ENCODE measurements around the gene ASIC5.
"Not testable (repeated sequence)": the region's sequence is repeated elsewhere in the genome, so short reads cannot be mapped to it uniquely, and the experiment has no call there.

ASIC5 gene

GRCh38 chr4:155900381-155900780 lies 34.3 kb upstream of the ASIC5 start:
- Histone ChIP-seq H2AFZ (ENCODE audit: low read length, unreplicated experiment) (no peak overlapping the region), H3K4me3 (ENCODE audit: low read depth, low read length) (no peak overlapping the region), H3K79me2 (ENCODE audit: control insufficient read depth, insufficient read depth, low read length, unreplicated experiment) (no peaks in the 10 kb centered on the region), H3K4me1 (ENCODE audit: control insufficient read depth, insufficient read depth, low read length, unreplicated experiment) (peaks cover 14% of the 10 kb centered on the region), H3K27me3 (ENCODE audit: insufficient read depth, low read length) (no peaks in the 10 kb centered on the region; the same call in 1 of the 2 replicates), H3K27ac (ENCODE audit: low read depth, low read length) (peak overlapping the region; percentile 42), H3K36me3 (ENCODE audit: insufficient read depth, low read length) (no peaks in the 10 kb centered on the region)

- H3K36me3 ChIP-seq (ENCODE audit: insufficient read depth, low read length): no peaks in the 10 kb centered on the region
- no peaks in the 10 kb centered on the region for H3K79me2 ChIP-seq (ENCODE audit: control insufficient read depth, insufficient read depth, low read length, unreplicated experiment)
- H3K4me1 ChIP-seq (ENCODE audit: control insufficient read depth, insufficient read depth, low read length, unreplicated experiment): peaks cover 14% of the 10 kb centered on the region
- H3K27me3 ChIP-seq (ENCODE audit: insufficient read depth, low read length): no peaks in the 10 kb centered on the region; the same call in 1 of the 2 replicates
- H3K4me3 ChIP-seq (ENCODE audit: low read depth, low read length): no peak overlapping the region
- no peak overlapping the region for H2AFZ ChIP-seq (ENCODE audit: low read length, unreplicated experiment)
- H3K27ac ChIP-seq (ENCODE audit: low read depth, low read length): peak overlapping the region; percentile 42
Observed at GRCh38 chr4:155899891-155900290, 33.8 kb upstream of the ASIC5 start.

- H3K79me2 ChIP-seq (ENCODE audit: control insufficient read depth, insufficient read depth, low read length, unreplicated experiment); H3K27me3 ChIP-seq (ENCODE audit: insufficient read depth, low read length); H2AFZ ChIP-seq (ENCODE audit: low read length, unreplicated experiment); H3K4me3 ChIP-seq (ENCODE audit: low read depth, low read length); H3K27ac ChIP-seq (ENCODE audit: low read depth, low read length); H3K36me3 ChIP-seq (ENCODE audit: insufficient read depth, low read length): not testable (repeated sequence)
- peaks cover 14% of the 10 kb centered on the region for H3K4me1 ChIP-seq (ENCODE audit: control insufficient read depth, insufficient read depth, low read length, unreplicated experiment)
Observed at GRCh38 chr4:155898371-155898770, 32.3 kb upstream of the ASIC5 start.

DNA sequence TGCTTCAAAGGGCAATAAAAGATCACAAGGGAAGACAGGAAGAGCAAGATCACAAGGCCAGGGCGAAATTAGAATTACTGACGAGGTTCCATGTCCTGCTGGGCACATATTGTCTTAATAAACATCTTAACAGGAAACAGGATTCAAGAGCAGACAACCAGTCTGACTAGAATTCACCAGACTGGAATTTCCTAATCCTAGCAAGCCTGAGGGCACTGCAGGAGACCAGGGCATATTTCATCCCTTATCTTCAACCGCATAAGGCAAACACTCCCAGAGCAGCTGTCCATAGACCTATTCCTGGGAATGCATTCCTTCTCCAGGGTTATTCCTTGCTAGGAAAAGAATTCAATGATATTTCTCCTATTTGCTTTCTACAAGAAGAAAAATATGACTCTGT lies 25.0 kb upstream of the ASIC5 start:
- Histone ChIP-seq H3K4me3 (ENCODE audit: low read depth, low read length) (no peak overlapping the region), H3K27ac (ENCODE audit: low read depth, low read length) (no peak overlapping the region), H3K27me3 (ENCODE audit: insufficient read depth, low read length) (no peaks in the 10 kb centered on the region), H2AFZ (ENCODE audit: low read length, unreplicated experiment) (no peak overlapping the region), H3K36me3 (ENCODE audit: insufficient read depth, low read length) (no peaks in the 10 kb centered on the region), H3K79me2 (ENCODE audit: control insufficient read depth, insufficient read depth, low read length, unreplicated experiment) (no peaks in the 10 kb centered on the region), H3K4me1 (ENCODE audit: control insufficient read depth, insufficient read depth, low read length, unreplicated experiment) (peaks cover 9% of the 10 kb centered on the region)

DNA sequence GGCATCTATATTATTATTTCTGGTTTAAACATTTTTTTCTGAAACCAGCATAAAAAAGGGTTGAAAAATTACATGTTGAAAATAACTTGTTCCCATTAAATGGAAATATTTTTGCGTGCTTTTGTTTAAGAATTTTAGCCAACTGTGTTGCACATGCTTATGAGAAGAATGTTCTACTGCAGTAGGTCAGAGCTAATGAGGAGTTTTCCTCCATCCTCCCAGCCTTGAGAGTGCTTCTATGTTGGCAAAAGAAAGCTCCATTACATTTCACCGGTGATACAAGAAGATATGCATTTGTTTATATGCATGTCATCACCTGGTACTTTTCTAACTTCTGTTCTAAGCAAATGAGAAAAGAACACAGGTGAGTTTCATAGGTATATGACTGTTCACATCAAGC lies 23.9 kb upstream of the ASIC5 start:
- no peaks in the 10 kb centered on the region for H3K36me3 ChIP-seq (ENCODE audit: insufficient read depth, low read length)
- H3K27ac ChIP-seq (ENCODE audit: low read depth, low read length): no peak overlapping the region
- H2AFZ ChIP-seq (ENCODE audit: low read length, unreplicated experiment): no peak overlapping the region
- peaks cover 9% of the 10 kb centered on the region for H3K4me1 ChIP-seq (ENCODE audit: control insufficient read depth, insufficient read depth, low read length, unreplicated experiment)
- no peaks in the 10 kb centered on the region for H3K27me3 ChIP-seq (ENCODE audit: insufficient read depth, low read length)
- H3K4me3 ChIP-seq (ENCODE audit: low read depth, low read length): no peak overlapping the region
- no peaks in the 10 kb centered on the region for H3K79me2 ChIP-seq (ENCODE audit: control insufficient read depth, insufficient read depth, low read length, unreplicated experiment)

GRCh38 chr4:155889031-155889793 lies 23.1 kb upstream of the ASIC5 start:
- Histone ChIP-seq H3K27me3 (ENCODE audit: insufficient read depth, low read length) (no peaks in the 10 kb centered on the region), H3K27ac (ENCODE audit: low read depth, low read length) (peak overlapping the region; percentile 57), H2AFZ (ENCODE audit: low read length, unreplicated experiment) (peak overlapping the region; percentile 39), H3K79me2 (ENCODE audit: control insufficient read depth, insufficient read depth, low read length, unreplicated experiment) (no peaks in the 10 kb centered on the region), H3K4me3 (ENCODE audit: low read depth, low read length) (peak overlapping the region; percentile 3; the same call in 1 of the 2 replicates), H3K36me3 (ENCODE audit: insufficient read depth, low read length) (no peaks in the 10 kb centered on the region), H3K4me1 (ENCODE audit: control insufficient read depth, insufficient read depth, low read length, unreplicated experiment) (peaks cover 9% of the 10 kb centered on the region)

- Histone ChIP-seq H3K27me3 (ENCODE audit: insufficient read depth, low read length) (no peaks in the 10 kb centered on the region), H3K4me3 (ENCODE audit: low read depth, low read length) (no peak overlapping the region), H3K79me2 (ENCODE audit: control insufficient read depth, insufficient read depth, low read length, unreplicated experiment) (no peaks in the 10 kb centered on the region), H3K27ac (ENCODE audit: low read depth, low read length) (no peak overlapping the region), H3K36me3 (ENCODE audit: insufficient read depth, low read length) (no peaks in the 10 kb centered on the region), H2AFZ (ENCODE audit: low read length, unreplicated experiment) (no peak overlapping the region), H3K4me1 (ENCODE audit: control insufficient read depth, insufficient read depth, low read length, unreplicated experiment) (peaks cover 9% of the 10 kb centered on the region)
Observed at GRCh38 chr4:155887847-155888570, 21.9 kb upstream of the ASIC5 start.

GRCh38 chr4:155887045-155887444 lies 21.0 kb upstream of the ASIC5 start:
- no peak overlapping the region for H2AFZ ChIP-seq (ENCODE audit: low read length, unreplicated experiment)
- H3K27ac ChIP-seq (ENCODE audit: low read depth, low read length): no peak overlapping the region
- H3K79me2 ChIP-seq (ENCODE audit: control insufficient read depth, insufficient read depth, low read length, unreplicated experiment): no peaks in the 10 kb centered on the region
- H3K27me3 ChIP-seq (ENCODE audit: insufficient read depth, low read length): no peaks in the 10 kb centered on the region
- no peaks in the 10 kb centered on the region for H3K36me3 ChIP-seq (ENCODE audit: insufficient read depth, low read length)
- no peak overlapping the region for H3K4me3 ChIP-seq (ENCODE audit: low read depth, low read length)
- H3K4me1 ChIP-seq (ENCODE audit: control insufficient read depth, insufficient read depth, low read length, unreplicated experiment): peaks cover 9% of the 10 kb centered on the region

- no peak overlapping the region for H3K27ac ChIP-seq (ENCODE audit: low read depth, low read length)
- H3K4me1 ChIP-seq (ENCODE audit: control insufficient read depth, insufficient read depth, low read length, unreplicated experiment): peaks cover 9% of the 10 kb centered on the region
- no peak overlapping the region for H3K4me3 ChIP-seq (ENCODE audit: low read depth, low read length)
- H2AFZ ChIP-seq (ENCODE audit: low read length, unreplicated experiment): no peak overlapping the region
- H3K79me2 ChIP-seq (ENCODE audit: control insufficient read depth, insufficient read depth, low read length, unreplicated experiment): no peaks in the 10 kb centered on the region
- H3K27me3 ChIP-seq (ENCODE audit: insufficient read depth, low read length): no peaks in the 10 kb centered on the region
- H3K36me3 ChIP-seq (ENCODE audit: insufficient read depth, low read length): no peaks in the 10 kb centered on the region
Observed at GRCh38 chr4:155885666-155886065, 19.6 kb upstream of the ASIC5 start.

DNA sequence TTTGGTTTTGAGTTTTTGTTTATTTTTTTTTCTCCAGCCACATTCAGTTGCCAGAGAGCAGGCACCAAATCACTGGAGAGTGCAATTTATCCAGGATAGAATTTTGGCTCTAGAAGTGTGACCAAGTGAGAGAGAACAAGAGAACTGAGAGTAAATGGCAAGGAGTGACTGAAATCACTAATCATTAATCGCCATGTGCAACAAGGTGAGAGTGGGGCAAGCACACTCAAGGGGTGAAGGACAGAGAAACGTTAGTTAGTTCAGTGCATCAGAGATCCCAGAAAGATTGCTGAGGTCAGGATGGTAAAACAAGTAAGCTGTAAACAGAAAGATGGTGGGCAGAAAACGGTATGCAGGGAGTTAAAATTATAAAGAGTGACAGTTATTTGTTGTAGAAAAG lies 17.8 kb upstream of the ASIC5 start:
- no peaks in the 10 kb centered on the region for H3K36me3 ChIP-seq (ENCODE audit: insufficient read depth, low read length)
- no peaks in the 10 kb centered on the region for H3K79me2 ChIP-seq (ENCODE audit: control insufficient read depth, insufficient read depth, low read length, unreplicated experiment)
- H2AFZ ChIP-seq (ENCODE audit: low read length, unreplicated experiment): no peak overlapping the region
- peaks cover 3% of the 10 kb centered on the region for H3K4me1 ChIP-seq (ENCODE audit: control insufficient read depth, insufficient read depth, low read length, unreplicated experiment)
- no peaks in the 10 kb centered on the region for H3K27me3 ChIP-seq (ENCODE audit: insufficient read depth, low read length)
- no peak overlapping the region for H3K4me3 ChIP-seq (ENCODE audit: low read depth, low read length)
- H3K27ac ChIP-seq (ENCODE audit: low read depth, low read length): no peak overlapping the region

DNA sequence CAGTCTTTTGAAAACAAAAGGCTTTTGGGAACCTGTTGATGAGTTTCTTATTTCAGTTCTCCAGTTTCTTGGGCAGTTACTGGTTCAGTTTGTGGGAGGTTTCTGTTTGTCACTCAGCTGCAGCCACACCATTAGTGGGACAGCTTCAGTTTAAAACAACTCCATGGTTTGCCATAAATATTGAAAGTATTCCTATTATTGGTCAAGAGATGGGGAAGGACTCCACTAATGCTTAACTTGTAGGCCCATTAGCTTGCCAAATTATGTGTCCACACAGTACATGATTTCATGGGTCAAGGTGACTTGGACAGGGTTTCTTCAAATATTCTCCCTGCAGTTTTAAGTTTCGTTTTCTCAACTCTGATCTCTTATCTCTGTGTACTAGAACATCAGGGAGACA lies 15.5 kb upstream of the ASIC5 start:
- no peaks in the 10 kb centered on the region for H3K36me3 ChIP-seq (ENCODE audit: insufficient read depth, low read length)
- H3K27me3 ChIP-seq (ENCODE audit: insufficient read depth, low read length): no peaks in the 10 kb centered on the region
- H3K4me3 ChIP-seq (ENCODE audit: low read depth, low read length): no peak overlapping the region
- H2AFZ ChIP-seq (ENCODE audit: low read length, unreplicated experiment): no peak overlapping the region
- no peaks in the 10 kb centered on the region for H3K4me1 ChIP-seq (ENCODE audit: control insufficient read depth, insufficient read depth, low read length, unreplicated experiment)
- H3K27ac ChIP-seq (ENCODE audit: low read depth, low read length): no peak overlapping the region
- H3K79me2 ChIP-seq (ENCODE audit: control insufficient read depth, insufficient read depth, low read length, unreplicated experiment): no peaks in the 10 kb centered on the region
